Adrenal gland (tissue), 12 donors: ENCODE measurements around the gene NCOA5. TPM values are rescaled to one million over a fixed set of nuclear protein-coding genes. Genes with fewer than 3 reads are reported as not detected.

Experiments used
- DNase-seq, 7 donors: peaks; one replicate each; pipeline ENCODE4 v3.0.0-alpha.2; 2019 to 2020
- H3K27ac ChIP-seq, 5 donors: fragments of 200-600 bp; sonication (generic) in 4 of 5; 1 replicate in 3 of 5; 2 replicates in 2 of 5; pipeline versions ENCODE4 v1.5.1 to v1.8.0; 2016 to 2020; ENCODE audit warnings: mild to moderate bottlenecking in 1 of 5
- H3K27me3 ChIP-seq: fragments of 200-600 bp; 2 replicates; pipeline ENCODE4 v1.8.0; 2021
- H3K36me3 ChIP-seq, 2 donors: fragments of 200-600 bp; replicated peaks in 1 of 2; 1 replicate in 1 of 2; 2 replicates in 1 of 2; pipeline versions ENCODE4 v1.5.1 to v1.8.0; 2018 to 2022
- H3K4me1 ChIP-seq, 2 donors: fragments of 200-600 bp; replicated peaks in 1 of 2; 1 replicate in 1 of 2; 2 replicates in 1 of 2; pipeline versions ENCODE4 v1.5.1 to v1.8.0; 2018 to 2021
- H3K4me3 ChIP-seq, 4 donors: fragments of 200-600 bp; sonication (generic) in 3 of 4; one replicate each; pipeline ENCODE4 v1.5.1; 2016 to 2018
- H3K9me3 ChIP-seq, 3 donors: fragments of 200-600 bp; sonication (generic) in 1 of 3; replicated peaks in 1 of 3; 1 replicate in 2 of 3; 2 replicates in 1 of 3; pipeline versions ENCODE4 v1.5.1 to v1.8.0; 2016 to 2021
- POLR2A ChIP-seq, 2 donors: fragments of 450-650 bp; IDR thresholded peaks; one replicate each; pipeline ENCODE4 v1.6.1; 2017; ENCODE audit warnings: antibody characterized with exemption in 2 of 2, mild to moderate bottlenecking in 2 of 2, moderate library complexity in 1 of 2
- WGBS, 4 donors: extraction: QIAGEN DNeasy Blood & Tissue Kit in 2 of 4; methylation state at CpG; one replicate each; pipeline versions ENCODE4 v1.1.5 to v1.1.7; 2013 to 2017; 5-methylcytosine and 5-hydroxymethylcytosine counted together
- intact Hi-C, 2 donors: fragments of 100-400 bp; cut with DNase I; formaldehyde crosslinking; loops; one replicate each; pipeline versions ENCODE4 v1.14.1 to v1.15.0; 2022 to 2023
- polyA plus RNA-seq, 3 donors: library from polyadenylated mRNA; stranded (reverse); fragments of 200-250 nt in 2 of 3; fragments of 350-450 nt in 1 of 3; fragmentation: Illumina TruSeq in 1 of 3; extraction: RNeasy Lipid Tissue Mini Kit (QIAGEN cat#74804) in 1 of 3; gene quantifications; one replicate each; pipeline ENCODE4 v1.2.3, GENCODE V29; 2013 to 2014
- total RNA-seq, 9 donors: library from RNA; depleted of rRNA in 4 of 9; stranded (reverse); fragments of >200 nt in 4 of 9; fragments of 120-200 nt in 1 of 9; fragmentation: NEBNext Ultra II Directional in 1 of 9; extraction: Animal tissue kit (Norgen Biotek cat#: 25700) in 1 of 9; gene quantifications; one replicate each; pipeline versions ENCODE4 v1.1.0 to v1.2.4, GENCODE V29; 2013 to 2023
- TF ChIP-seq, protein P1 (sequence below), 6 experiments: fragments of 450-650 bp in 4 of 6; fragments of 200-600 bp in 2 of 6; sonication (generic) in 1 of 6; IDR thresholded peaks; 1 replicate in 5 of 6; 2 replicates in 1 of 6; pipeline versions ENCODE4 v1.5.1 to v1.8.0; 2016 to 2021; ENCODE audit warnings: antibody characterized with exemption in 6 of 6, mild to moderate bottlenecking in 2 of 6, moderate library complexity in 1 of 6
- donor health status: healthy with polysubstance abuse.
- donor health status: Bipolar disorder and iron deficiency.
- donor health status: DM: yes; HTN: yes; CAD: no.
- donor health status: DM: no; HTN: no; CAD: no.
- donor health status: DM: no; HTN: no; CAD: no.
- donor health status: DM: yes; HTN: yes; CAD: no.

The NCOA5 gene
- total and polyA plus RNA-seq, 12 donors = 17.8 to 44.8 (median 24.7) TPM

DNA sequence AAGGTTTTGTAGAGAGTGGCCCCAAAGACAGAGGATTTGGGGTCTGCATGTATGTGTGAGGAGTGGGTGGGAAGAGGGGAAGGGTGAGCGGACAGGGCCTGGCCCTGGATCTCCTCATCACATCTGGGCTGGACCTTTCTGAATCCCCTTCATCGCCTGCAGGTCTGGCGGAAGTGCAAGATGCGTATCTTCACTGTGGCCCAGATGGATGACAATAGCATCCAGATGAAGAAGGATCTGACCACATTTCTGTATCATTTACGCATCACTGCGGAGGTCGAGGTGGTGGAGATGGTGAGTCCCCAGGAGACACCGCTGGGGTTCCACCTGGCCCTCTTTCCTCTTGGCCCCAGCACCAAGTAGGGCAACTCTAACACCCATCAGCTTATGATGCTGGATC lies 36.3 kb downstream of the NCOA5 start:
- DNase-seq = no peak
- Histone ChIP-seq H3K36me3 (no peaks in the 10 kb centered on the region), H3K27ac (no peak overlapping the region), H3K27me3 (no peaks in the 10 kb centered on the region), H3K9me3 (no peaks in the 10 kb centered on the region), H3K4me3 (no peak overlapping the region), H3K4me1 (peaks cover 7 to 11% of the 10 kb centered on the region in 2 donors)
- TF ChIP-seq, protein P1, sequence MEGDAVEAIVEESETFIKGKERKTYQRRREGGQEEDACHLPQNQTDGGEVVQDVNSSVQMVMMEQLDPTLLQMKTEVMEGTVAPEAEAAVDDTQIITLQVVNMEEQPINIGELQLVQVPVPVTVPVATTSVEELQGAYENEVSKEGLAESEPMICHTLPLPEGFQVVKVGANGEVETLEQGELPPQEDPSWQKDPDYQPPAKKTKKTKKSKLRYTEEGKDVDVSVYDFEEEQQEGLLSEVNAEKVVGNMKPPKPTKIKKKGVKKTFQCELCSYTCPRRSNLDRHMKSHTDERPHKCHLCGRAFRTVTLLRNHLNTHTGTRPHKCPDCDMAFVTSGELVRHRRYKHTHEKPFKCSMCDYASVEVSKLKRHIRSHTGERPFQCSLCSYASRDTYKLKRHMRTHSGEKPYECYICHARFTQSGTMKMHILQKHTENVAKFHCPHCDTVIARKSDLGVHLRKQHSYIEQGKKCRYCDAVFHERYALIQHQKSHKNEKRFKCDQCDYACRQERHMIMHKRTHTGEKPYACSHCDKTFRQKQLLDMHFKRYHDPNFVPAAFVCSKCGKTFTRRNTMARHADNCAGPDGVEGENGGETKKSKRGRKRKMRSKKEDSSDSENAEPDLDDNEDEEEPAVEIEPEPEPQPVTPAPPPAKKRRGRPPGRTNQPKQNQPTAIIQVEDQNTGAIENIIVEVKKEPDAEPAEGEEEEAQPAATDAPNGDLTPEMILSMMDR (IDR thresholded peaks at IDR 0.05) = no peak
- no peak for TF ChIP-seq POLR2A (IDR thresholded peaks at IDR 0.05)
- intact Hi-C loops = no loop called here
- WGBS, 4 donors = 88 to 94% (median 91%) methylated on average over 5 to 8 of the region's 8 CpGs

DNA sequence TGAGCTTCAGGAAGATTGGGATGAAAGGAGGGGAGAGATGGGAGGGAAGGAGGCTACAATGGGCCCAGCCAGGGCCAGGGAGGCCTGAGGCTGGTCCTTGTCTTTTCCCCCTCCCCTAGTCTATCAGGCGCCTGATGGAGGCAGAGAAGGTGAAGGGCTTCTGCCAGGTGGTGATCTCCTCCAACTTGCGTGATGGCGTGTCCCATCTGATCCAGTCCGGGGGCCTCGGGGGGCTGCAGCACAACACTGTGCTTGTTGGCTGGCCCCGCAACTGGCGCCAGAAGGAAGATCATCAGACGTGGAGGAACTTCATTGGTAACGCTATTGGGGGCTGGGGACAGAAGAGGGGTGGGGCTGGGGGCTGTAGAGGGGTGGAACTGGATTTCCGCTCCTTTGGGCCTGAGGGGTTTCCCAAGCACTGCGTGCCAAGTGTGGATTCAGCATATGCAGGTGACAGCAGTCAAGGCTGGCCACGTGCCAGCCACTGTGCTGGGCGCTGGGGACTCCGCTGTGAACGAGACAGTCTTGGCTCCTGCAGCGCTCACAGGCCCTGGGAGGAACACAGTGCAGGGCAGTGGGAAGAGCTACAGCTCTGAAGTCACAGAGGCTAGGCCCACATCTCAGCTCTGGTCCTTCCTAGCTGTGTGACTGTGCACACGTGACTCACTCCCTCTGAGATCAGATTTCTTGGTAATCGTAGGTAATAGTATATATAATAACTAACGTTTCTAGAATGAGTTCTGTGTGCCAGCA lies 38.0 kb downstream of the NCOA5 start:
- Histone ChIP-seq H3K36me3 (no peaks in the 10 kb centered on the region), H3K9me3 (no peaks in the 10 kb centered on the region), H3K27ac (no peak overlapping the region), H3K4me1 (no peaks in the 10 kb centered on the region), H3K27me3 (no peaks in the 10 kb centered on the region), H3K4me3 (no peak overlapping the region)
- 63 to 77% (median 75%) methylated on average over 15 to 19 of the region's 19 CpGs for WGBS, 4 donors
- no peak for DNase-seq
- no peak for TF ChIP-seq POLR2A (IDR thresholded peaks at IDR 0.05)
- intact Hi-C loops = no loop called here

DNA sequence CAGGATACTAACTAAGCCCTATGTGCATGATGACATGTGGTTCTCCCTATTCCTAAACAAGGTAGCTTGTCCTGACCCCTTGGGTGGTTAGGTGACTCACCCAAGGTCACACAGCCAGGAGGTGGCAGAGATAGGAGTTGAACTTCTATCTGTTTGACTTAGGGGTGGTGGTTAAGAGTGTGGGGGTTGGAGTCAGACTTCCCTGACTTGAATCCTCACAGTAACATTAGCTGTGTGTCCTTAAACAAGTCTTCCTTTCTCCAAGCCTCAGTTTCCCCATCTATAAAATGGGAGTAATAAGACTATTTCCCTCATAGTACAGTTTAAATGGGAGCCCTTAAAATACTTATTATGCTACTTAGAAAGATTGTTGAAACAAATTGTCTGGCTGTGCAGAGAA lies 38.9 kb downstream of the NCOA5 start:
- TF ChIP-seq POLR2A (IDR thresholded peaks at IDR 0.05) = no peak
- TF ChIP-seq, protein P1 (IDR thresholded peaks at IDR 0.05) = no peak
- H3K9me3 ChIP-seq = no peaks in the 10 kb centered on the region
- H3K27ac ChIP-seq = no peak overlapping the region
- H3K36me3 ChIP-seq = no peaks in the 10 kb centered on the region
- H3K4me3 ChIP-seq = no peak overlapping the region
- intact Hi-C loops = no loop called here
- no peak for DNase-seq
- no peaks in the 10 kb centered on the region for H3K4me1 ChIP-seq
- no peaks in the 10 kb centered on the region for H3K27me3 ChIP-seq

DNA sequence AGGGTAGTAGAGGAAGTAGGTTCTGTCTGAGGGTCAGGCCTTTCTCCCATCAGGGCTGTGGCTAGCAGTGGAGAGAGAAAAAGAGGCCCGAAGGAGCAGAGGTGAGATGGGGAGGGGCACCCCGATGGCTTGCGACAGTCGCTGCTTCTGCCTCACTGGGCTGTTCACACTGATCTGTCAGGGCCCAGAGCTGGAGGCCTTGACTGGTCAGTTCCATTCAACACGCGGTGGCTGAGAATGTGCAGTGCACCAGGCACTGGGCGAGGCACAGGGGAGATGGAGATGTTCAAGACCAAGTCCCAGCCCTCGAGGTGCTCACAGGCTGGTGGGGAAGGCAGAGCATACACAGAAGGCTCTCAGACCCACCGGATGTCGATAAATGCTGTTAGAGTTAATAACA lies 39.3 kb downstream of the NCOA5 start:
- intact Hi-C loops = no loop called here
- no peak for TF ChIP-seq POLR2A (IDR thresholded peaks at IDR 0.05)
- TF ChIP-seq, protein P1 (IDR thresholded peaks at IDR 0.05) = no peak
- H3K4me1 ChIP-seq = no peaks in the 10 kb centered on the region
- no peak overlapping the region for H3K27ac ChIP-seq
- no peaks in the 10 kb centered on the region for H3K27me3 ChIP-seq
- 67 to 79% (median 70%) methylated on average over 10 of the region's 10 CpGs for WGBS, 4 donors
- no peak for DNase-seq
- no peaks in the 10 kb centered on the region for H3K36me3 ChIP-seq
- H3K4me3 ChIP-seq = no peak overlapping the region
- H3K9me3 ChIP-seq = no peaks in the 10 kb centered on the region

DNA sequence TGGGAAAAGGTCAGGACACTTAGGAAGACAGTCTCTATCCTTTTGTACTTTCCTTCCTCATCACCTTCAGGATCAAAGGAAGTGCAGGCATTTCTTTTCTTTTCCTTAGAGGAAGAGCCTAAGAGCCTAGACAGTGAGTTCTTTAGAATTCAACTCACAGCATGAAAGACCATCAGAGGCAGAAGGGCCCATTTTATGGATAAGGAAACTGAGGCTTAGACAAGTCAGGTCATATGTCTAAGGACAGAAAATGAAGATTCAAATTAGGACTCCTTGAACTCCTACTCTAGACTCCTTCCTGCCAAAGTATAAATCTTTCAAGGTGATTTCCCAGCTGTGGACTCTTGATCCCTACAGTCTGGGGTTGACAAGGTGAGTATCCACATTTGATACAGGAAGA lies 39.9 kb downstream of the NCOA5 start:
- H3K4me3 ChIP-seq = no peak overlapping the region
- TF ChIP-seq, protein P1 (IDR thresholded peaks at IDR 0.05) = no peak
- no peak for TF ChIP-seq POLR2A (IDR thresholded peaks at IDR 0.05)
- no peaks in the 10 kb centered on the region for H3K4me1 ChIP-seq
- intact Hi-C loops = no loop called here
- DNase-seq = no peak
- no peaks in the 10 kb centered on the region for H3K36me3 ChIP-seq
- no peak overlapping the region for H3K27ac ChIP-seq
- no peaks in the 10 kb centered on the region for H3K9me3 ChIP-seq
- no peaks in the 10 kb centered on the region for H3K27me3 ChIP-seq
